GM12891 (cell line): ENCODE data around the gene SLC43A3.

Experiments
- POLR2A ChIP-seq: IDR thresholded peaks from 2 replicates; pipeline ENCODE4 v1.6.1; 2011; ENCODE audit warnings: low read depth, low read length, control low read depth
- POLR2AphosphoS5 ChIP-seq: IDR thresholded peaks from 2 replicates; pipeline ENCODE4 v1.6.1; 2011; ENCODE audit warnings: low read depth, low read length, control low read depth
- POU2F2 ChIP-seq: IDR thresholded peaks from 2 replicates; pipeline ENCODE4 v1.6.1; 2011; ENCODE audit warnings: low read depth, mild to moderate bottlenecking, control low read depth, low read length, moderate library complexity
- TAF1 ChIP-seq: IDR thresholded peaks from 2 replicates; pipeline ENCODE4 v1.6.1; 2011; ENCODE audit warnings: low read depth, low read length, control low read depth

- TF ChIP-seq POU2F2 = no peak
- TF ChIP-seq POLR2A = no peak
- TF ChIP-seq POLR2AphosphoS5 = no peak
- TF ChIP-seq TAF1 = no peak
These were observed 45.9 kb downstream of the SLC43A3 start, which contains the start of gene PRG3 for GRCh38 chr11:57380975-57381374.
